Skin epidermis (tissue), 12 donors: Measurements from ENCODE around the gene LAMC3.
"Not testable (repeated sequence)": the region's sequence is repeated elsewhere in the genome, so short reads cannot be mapped to it uniquely, and the experiment has no call there.

Source experiments
- H3K27ac ChIP-seq, 21 experiments: fragments of 200-600 bp; sonication (generic) in 11 of 21; one replicate each; pipeline ENCODE4 v1.5.0; 2020; ENCODE audit warnings: mild to moderate bottlenecking in 3 of 21, inconsistent platforms in 2 of 21, moderate library complexity in 2 of 21
- H3K4me3 ChIP-seq, 7 experiments: fragments of 200-600 bp; sonication (generic) in 2 of 7; one replicate each; pipeline ENCODE4 v1.5.0; 2020; ENCODE audit warnings: inconsistent platforms in 2 of 7, mild to moderate bottlenecking in 2 of 7, moderate library complexity in 1 of 7

LAMC3 gene

GRCh38 chr9:131103024-131103423, 94.0 kb downstream of the LAMC3 start:
- Histone ChIP-seq H3K27ac (no peak overlapping the region), H3K4me3 (no peak overlapping the region)

DNA sequence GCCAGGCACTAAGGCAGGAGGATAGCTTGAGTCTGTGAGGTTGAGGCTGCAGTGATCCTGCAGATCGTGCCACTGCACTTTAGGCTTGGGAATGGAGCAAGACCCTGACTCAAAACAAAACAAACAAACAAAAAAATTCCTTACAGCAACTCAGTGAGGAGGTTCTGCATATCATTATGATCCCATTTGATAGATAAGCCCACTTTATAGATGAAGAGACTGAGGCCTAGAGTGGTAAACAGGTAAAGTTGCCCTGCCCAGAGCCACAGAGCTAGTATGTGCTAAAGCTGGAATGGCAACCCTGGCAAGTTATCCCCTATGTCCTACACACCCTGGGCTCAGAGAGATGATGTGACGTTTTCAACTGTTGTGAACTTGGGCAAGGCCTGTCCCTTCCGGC, 94.6 kb downstream of the LAMC3 start:
- H3K27ac ChIP-seq, result no peak overlapping the region

GRCh38 chr9:131104016-131104740, 95.2 kb downstream of the LAMC3 start:
- Histone ChIP-seq H3K4me3 (no peak overlapping the region), H3K27ac (peak overlapping the region in 1 of 21 experiments; percentile 3)

More for the DNA sequence above, 94.6 kb downstream of the LAMC3 start:
- no peak overlapping the region for H3K4me3 ChIP-seq

- Histone ChIP-seq H3K27ac (no peak overlapping the region), H3K4me3 (no peak overlapping the region)
These were observed 97.0 kb downstream of the LAMC3 start for GRCh38 chr9:131105952-131106351.

- H3K27ac ChIP-seq, result no peak overlapping the region
These were observed 98.8 kb downstream of the LAMC3 start for GRCh38 chr9:131107760-131108159.

GRCh38 chr9:131111186-131111853, 102.3 kb downstream of the LAMC3 start:
- Histone ChIP-seq H3K27ac (peak overlapping the region in 3 of 21 experiments; percentile 13 to 63 (median 22)), H3K4me3 (no peak overlapping the region)

More at GRCh38 chr9:131107760-131108159, 98.8 kb downstream of the LAMC3 start:
- H3K4me3 ChIP-seq, result no peak overlapping the region

DNA sequence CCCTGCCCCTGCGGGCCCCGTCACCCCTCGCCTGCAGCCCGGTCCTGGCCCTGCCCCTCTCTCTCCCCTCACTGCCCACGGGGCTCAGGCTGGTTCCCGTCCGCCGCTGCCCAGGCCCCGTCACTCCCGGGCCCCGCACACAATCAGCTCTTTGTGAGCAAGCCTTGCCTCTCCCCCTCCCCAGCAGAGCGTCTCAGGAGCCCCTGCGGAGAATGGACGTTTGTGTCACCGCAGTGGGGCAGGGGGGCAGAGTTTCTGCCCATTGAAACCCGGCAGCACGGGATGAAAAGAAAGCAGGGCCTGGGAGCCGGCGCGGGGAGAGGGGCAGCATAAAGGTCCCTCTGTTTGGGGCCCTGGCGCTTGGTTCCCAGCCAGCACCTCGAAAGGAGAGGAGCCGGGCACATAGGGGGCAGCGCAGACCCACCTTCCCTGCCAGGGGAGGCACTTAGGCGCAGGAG, 102.9 kb downstream of the LAMC3 start:
- H3K27ac ChIP-seq, result peak overlapping the region in 3 of 21 experiments; percentile 13 to 63 (median 22)
- no peak overlapping the region for H3K4me3 ChIP-seq

GRCh38 chr9:131112374-131113154, 103.6 kb downstream of the LAMC3 start:
- H3K4me3 ChIP-seq, result no peak overlapping the region
- peak overlapping the region in 1 of 21 experiments; percentile 24 for H3K27ac ChIP-seq

DNA sequence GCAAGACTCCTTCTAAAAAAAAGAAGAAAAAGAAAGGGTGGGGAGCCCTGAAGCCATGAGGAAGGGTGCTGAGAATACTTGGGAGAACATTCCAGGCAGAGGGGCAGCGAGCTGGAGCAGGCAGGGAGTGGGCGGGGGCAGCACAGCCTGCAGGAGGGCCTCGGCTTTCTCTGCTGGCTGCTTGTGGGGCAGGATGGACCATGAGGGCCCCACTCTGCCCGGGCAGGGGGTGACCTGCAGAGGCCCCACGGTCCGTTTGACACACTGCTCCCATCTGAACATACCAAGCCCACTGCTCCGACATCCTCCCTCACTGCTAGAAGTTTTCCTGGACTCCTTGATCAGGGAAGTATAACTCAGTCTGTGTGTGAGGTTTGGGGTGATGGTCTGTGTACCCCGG, 104.7 kb downstream of the LAMC3 start:
- Histone ChIP-seq H3K4me3 (no peak overlapping the region), H3K27ac (no peak overlapping the region)

DNA sequence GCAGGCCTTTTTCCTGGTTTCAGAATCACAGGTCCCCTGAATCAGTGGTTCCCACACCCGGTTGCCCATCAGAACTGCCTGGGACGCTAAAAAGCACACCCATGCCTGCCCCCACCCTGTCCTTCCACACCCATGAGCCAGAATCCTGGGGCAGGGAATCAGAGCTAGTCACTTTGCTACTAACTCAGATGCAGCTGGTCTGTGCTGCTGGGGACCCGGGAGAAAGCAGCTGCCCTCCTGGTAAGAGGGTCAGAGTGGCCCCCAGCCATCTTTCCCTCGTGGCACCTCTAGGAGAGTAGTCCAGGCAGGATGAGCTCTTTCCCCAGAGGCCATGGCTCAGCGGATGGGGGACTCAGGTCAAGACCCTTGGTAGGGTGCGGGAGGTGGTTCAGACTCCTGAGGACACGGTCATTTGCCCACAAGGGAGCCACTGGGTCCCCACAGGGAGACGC, 105.1 kb downstream of the LAMC3 start:
- H3K27ac ChIP-seq, result no peak overlapping the region

GRCh38 chr9:131115360-131115742, 106.4 kb downstream of the LAMC3 start:
- not testable (repeated sequence) for H3K4me3 ChIP-seq, H3K27ac ChIP-seq

More for the DNA sequence above, 105.1 kb downstream of the LAMC3 start:
- H3K4me3 ChIP-seq, result no peak overlapping the region

DNA sequence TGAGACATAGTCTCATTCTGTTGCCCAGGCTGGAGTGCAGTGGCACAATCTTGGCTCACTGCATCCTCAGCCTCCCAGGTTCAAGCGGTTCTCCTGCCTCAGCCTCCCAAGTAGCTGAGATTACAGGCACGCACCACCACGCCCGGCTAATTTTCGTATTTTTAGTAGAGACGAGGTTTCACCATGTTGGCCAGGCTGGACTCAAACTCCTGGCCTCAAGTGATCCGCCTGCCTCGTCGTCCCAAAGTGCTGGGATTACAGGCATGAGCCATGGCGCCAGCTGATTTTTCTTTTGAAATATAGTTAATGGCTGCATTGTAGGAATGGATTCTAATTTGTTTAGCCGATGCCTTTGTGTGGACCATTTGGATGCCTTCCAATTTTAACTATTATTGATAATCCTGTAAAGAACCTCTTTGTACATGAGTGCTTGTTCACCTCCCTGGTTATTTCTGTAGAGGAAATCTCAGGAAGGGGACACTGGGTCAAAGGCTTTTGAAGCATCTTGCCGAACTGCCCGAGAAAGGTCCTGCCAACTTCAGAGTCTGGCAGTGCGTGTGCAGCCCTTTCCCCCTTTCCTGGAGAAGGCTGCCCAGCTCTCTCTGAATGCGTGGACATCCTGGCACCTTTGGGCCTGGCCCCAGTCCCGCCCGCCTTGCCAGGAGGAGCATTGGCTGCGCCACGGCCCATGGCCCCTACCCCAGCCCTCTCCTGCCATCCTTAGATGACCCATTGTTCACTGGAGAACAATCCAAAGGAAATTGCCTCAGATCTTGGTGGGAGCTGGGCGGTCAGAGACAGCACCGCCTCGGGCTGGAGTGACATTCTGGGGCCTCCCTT, 107.5 kb downstream of the LAMC3 start:
- Histone ChIP-seq H3K4me3 (no peak overlapping the region), H3K27ac (peak overlapping the region in 2 of 21 experiments; percentile 30 to 60)

DNA sequence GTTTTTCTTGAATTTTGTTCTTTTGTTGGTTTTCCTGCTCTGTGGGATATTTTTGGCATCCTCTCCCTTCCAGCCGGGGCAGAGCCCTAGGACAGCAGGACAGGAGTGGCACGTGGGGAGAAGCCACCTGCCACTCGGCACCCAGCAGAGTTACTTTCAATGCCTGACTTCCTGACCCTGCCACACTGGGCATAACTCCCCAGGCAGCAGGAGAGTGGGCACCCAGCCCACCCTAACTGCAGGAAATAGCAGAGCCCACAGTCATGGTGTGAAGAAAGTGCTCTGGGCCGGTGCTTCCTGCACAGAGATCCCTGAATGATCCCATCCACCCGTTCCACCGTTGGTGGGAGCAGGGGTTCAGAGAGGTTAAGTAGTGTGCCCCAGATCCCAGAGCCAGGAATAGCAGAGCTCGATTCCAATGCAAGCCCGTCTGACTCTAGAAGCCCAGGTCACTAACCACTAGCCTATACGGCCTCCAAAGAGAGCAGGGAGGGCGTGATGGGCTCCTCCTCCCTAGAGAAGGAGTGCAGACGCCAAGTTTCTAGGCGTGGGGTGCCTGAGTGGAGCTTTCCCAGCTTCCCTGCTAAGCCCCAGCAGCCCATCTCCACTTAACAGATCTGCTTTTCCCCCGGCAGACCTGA, 108.3 kb downstream of the LAMC3 start:
- Histone ChIP-seq H3K4me3 (no peak overlapping the region), H3K27ac (peak overlapping the region in 4 of 21 experiments; percentile 3 to 60 (median 42))

DNA sequence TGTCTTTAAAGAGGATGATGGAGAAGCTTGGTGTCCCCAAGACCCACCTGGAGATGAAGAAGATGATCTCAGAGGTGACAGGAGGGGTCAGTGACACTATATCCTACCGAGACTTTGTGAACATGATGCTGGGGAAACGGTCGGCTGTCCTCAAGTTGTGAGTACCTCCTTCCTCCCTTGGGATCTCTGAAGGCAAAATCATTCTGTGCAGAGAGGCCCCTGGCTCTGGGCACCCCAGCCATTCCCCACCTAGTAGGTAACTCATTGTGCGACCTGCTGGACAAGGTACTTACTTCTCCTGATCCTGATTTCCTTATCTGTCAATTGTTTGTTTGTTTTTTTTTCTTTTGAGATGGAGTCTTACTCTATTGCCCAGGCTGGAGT, 108.8 kb downstream of the LAMC3 start:
- H3K27ac ChIP-seq, result peak overlapping the region in 3 of 21 experiments; percentile 30 to 60 (median 54)

GRCh38 chr9:131119600-131119999, 110.6 kb downstream of the LAMC3 start:
- Histone ChIP-seq H3K4me3 (no peak overlapping the region), H3K27ac (no peak overlapping the region)

More for the DNA sequence above, 108.8 kb downstream of the LAMC3 start:
- no peak overlapping the region for H3K4me3 ChIP-seq

- Histone ChIP-seq H3K27ac (no peak overlapping the region), H3K4me3 (no peak overlapping the region)
These were observed 111.8 kb downstream of the LAMC3 start for GRCh38 chr9:131120620-131121228.

DNA sequence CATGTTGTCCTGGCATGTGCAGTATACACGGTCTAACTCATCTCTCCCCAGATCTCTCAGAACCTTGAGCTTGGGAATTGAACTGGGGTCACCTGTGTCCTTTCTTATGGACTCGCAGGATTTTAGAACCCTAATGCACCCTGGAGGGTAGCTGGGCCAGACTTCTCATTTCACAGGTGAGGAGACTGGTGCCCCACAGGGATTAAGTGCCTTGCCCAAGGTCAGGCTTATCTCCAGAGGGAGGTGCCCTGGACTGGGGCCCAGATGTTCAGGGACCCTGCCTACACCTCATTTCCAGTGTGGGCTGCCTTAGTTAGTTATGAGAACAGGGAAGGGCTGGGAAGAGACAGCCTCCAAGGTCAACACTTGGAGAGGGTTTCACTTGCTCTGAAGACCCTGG, 112.4 kb downstream of the LAMC3 start:
- no peak overlapping the region for H3K4me3 ChIP-seq
- no peak overlapping the region for H3K27ac ChIP-seq

- Histone ChIP-seq H3K4me3 (no peak overlapping the region), H3K27ac (no peak overlapping the region)
These were observed 113.2 kb downstream of the LAMC3 start for GRCh38 chr9:131122158-131122557.

DNA sequence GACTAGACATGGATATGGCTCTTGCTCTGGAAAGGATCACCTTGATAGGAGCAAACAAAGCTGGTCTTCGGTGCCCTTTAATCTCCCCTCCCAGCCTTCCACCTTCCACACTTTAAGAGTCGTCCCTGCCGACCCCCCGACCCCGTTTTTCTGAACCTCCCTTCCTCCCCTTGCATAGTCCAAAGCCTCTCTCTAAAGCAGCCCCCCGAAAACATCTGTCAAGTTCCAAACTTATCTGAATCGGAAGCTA, 116.0 kb downstream of the LAMC3 start:
- Histone ChIP-seq H3K27ac (peak overlapping the region in 19 of 21 experiments; percentile 67 to 95 (median 86)), H3K4me3 (peak overlapping the region; percentile 71 to 95 (median 89))
